CD4-positive, alpha-beta T cell treated with Interleukin-15 for 4 hours (primary cell): Measurements from ENCODE around the gene IQCK.

Source experiments
- DNase-seq: peaks from one replicate; pipeline ENCODE4 v3.0.0-alpha.2; 2020; ENCODE audit warnings: low spot score

IQCK gene

DNA sequence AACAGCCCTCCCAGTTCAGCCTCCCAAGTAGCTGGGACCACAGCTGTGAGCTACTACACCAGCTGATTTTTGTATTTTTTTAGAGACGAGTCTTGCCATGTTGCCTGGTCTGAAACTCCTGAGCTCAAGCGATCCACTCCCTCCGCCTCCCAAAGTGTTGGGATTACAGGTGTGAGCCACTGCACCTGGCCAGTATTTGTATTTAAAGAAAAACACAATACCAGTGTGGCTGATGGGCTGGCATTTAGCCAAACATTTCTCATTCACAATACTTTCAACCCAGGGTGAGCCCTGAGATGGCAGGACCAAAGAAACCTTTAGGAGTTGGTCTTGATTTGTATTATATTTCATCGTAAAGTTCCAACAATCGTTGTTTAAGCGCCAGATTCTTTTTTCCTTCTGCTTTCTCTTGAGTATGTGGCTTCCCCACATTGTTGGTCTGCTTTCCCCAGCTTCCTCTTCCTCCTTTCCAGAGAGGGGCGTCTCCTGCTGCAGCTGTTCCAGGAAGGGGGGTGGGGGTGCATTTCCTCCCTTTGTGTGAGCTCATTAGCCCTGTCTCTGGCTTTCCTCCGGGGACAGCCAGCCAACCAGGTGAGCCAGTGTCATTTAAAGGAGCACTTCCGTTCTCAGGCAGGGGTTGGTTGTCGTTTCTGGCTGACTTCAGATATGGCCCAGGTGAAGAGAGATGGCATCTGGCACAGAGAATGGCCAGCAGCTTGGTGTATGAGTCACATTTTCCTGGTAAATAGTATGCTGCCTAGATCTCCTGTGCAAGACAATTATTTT lies 86.7 kb downstream of the IQCK start:
- DNase-seq: peak; percentile 56

GRCh38 chr16:19805459-19806162 lies 87.5 kb downstream of the IQCK start:
- no peak for DNase-seq

DNA sequence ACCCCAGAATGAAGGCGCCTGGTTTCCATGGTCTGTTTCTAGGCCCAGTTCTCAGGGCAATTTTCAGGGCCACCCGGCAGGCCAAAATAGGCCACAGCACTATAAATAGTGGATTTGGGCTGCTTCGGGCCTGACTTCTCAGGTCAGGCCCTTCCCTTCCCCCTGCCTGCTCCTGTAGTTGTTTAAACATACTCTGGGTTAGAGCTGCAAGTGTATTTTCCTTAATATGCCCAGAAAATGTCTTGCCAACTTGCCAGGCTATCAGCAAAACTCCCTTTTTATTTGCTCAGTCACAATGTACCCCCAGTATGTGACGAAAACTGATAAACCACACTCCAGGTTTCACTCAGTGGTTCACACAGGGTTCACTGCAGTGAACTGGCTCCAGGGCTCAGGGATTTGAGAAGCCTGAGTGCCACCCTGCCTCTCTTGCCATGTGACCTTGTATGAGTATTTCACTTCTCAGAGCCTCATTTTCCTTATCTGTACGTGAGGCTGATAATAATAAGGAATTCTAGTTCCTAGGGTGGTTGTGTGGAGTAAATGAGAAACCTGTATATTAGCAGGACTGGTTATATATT lies 90.1 kb downstream of the IQCK start:
- DNase-seq: no peak

- DNase-seq: no peak
Measured at GRCh38 chr16:19809121-19809635, 91.1 kb downstream of the IQCK start.

- no peak for DNase-seq
Measured at GRCh38 chr16:19809693-19810092, 91.6 kb downstream of the IQCK start.

DNA sequence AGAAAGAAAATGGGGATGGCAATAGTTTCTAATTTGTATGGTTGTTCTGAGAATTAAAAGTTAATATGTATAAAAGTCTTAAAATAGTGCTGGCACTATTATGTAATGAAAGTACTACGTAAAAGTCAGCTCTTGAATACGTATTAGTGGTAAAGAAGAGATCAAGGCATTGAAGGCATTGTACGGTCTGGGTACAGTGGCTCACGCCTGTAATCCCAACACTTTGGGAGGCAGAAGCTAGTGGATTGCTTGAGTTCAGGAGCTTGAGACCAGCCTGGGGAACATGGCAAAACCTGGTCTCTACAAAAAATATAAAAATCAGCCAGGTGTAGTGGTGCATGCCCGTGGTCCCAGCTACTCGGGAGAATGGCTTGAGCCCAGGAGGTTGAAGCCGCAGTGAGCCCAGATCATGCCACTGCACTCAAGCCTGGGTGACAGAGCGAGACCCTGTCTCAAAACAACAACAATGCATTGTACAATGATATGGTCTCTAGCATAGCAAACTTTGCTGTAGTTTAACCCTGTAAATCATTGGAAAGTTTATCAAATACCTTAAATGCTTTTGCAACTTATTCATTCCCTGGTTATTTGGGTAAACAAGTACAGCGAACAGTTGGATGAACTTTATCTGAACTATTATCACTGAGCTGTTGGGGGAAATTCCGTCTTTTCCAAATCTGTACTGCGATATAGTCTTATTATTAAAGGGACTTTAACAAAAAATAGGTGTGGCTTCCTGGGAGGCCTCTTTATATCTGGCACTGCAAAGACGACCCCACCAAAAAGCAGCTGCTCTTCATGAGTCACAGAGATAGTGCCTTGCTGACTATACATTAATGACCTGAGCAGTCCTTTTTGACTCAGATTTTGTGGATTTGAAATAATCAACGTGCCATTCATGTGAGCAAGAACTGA lies 93.0 kb downstream of the IQCK start:
- DNase-seq: no peak

- DNase-seq: no peak
Measured at GRCh38 chr16:19812986-19813385, 94.9 kb downstream of the IQCK start.

GRCh38 chr16:19815418-19815817 lies 97.3 kb downstream of the IQCK start:
- no peak for DNase-seq

DNA sequence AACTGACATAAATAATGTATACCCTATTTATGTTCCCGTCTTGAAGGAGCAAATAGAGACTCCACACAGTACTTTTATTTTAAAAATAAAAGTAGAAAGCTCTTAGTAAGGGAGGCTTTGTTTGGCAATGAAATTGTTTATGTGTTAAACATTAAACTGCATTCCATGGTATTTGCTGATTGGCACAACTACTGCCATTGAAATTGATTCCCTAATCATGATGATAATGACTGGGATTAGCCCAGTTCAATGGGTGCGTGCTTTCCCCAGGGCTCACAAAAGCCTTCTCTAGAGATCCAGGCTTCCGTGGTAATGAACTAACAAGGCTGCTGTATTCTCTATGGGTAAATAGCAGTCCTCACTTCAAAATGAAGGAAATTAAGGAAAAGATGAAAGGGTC lies 99.1 kb downstream of the IQCK start:
- DNase-seq: no peak

DNA sequence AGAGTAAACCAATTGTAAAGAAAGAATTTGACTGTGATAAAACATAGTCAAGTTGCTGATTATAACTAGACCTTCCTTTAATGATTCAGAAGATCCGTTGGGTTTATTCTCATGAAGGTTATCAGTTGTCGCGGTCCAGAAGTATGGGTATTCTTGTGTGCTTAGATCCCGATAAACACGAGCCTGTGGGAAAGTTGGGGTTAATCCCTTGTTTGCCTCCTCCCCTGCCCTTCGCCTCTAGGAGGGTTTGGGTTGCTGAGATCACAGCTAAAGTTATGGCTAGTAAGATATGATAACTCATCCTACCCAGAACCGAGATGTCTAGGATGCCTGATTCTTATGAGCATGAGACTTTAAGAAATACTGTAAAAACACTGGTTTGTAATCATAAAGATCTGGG lies 99.8 kb downstream of the IQCK start:
- DNase-seq: no peak

GRCh38 chr16:19822533-19822932 lies 104.5 kb downstream of the IQCK start:
- DNase-seq: no peak

- no peak for DNase-seq
Measured at GRCh38 chr16:19823322-19823721, 105.3 kb downstream of the IQCK start.

GRCh38 chr16:19824216-19824615 lies 106.1 kb downstream of the IQCK start:
- DNase-seq: no peak

DNA sequence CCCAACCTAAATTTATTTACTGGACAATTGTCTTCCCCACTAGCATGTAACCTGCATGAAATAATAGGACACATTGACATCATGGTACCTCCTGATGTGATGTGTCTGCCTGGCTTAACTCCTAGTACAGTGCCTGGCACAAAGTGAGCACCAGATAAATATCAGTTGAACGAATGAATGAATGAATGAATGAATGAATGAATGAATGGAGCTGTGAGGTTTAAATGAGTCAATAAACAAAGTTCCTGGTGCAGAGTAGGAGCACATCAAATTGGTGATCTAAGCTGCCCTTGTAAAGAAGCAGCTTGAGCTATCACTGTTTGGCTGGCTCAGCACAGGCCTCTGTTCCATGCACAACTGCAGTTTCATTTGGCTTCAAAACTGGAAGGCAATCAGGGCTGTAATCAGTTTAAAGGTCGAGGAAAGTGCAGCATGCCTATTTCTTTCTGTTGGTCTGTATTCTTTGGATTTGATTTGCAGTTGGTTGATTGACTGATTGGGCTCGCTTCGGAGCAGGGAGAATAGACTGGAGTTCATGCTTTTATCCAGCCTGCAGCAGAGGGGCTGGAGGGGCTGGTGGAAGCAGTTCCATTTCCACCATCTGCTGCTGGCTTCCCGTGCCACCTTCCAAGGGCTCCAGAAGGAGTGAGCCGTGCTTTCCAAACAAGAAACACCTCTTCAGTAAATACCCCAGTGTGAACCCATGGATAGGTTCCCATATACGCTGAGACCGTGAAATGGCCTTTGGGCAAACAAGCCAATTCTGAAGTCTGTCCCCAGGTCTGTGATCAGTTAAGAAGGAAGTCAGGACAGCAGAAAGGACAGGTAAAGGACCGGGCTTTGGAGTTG lies 112.0 kb downstream of the IQCK start:
- no peak for DNase-seq

DNA sequence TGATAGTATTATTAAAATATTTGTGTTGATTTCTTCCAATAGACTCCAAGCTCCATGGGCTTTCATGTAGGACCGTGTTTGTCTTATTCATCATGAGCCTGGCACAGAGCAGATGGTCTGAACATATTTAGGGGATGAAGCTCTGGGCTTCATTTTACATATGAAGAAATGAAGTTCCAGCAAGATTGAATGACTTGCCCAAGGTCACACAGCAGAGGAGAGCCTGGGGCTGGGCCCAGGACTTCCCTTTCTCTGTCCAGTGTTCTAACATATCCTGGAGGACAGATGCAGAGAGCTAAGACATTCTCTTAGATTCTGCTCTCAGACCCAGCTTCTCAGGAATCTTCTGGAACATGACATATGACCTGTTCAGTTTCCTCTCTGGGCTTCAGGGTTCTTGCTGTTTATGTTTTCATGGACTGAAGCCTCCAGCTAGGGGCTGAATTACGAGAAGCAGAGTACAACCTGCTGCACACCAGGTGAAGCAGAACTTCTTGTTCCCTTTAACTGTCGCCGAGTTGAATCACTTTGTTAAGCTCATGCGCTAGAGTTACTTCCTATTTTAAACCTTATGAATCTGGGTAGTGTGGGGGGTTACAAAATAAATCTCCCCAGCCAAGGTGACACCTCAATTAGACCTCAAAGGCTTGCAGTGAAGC lies 113.0 kb downstream of the IQCK start:
- no peak for DNase-seq

DNA sequence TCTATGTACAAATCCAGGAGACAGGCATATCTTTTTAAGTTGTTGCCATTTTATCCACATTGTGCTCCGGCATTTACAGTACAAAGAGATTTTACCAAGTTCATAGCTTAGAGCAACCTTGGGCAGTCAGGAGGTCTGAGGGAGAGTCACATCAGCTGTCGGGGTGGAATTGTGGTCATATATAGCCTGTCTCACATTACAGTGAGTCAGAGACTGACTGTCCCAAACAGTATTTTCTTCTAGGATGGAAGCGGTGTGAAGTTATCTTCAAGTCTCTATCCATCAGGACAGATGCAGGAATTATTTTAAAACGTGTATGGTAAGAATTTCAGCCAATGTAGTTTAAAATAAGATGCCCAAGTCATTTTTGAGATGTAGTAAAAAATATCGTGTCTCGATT lies 113.6 kb downstream of the IQCK start:
- no peak for DNase-seq

DNA sequence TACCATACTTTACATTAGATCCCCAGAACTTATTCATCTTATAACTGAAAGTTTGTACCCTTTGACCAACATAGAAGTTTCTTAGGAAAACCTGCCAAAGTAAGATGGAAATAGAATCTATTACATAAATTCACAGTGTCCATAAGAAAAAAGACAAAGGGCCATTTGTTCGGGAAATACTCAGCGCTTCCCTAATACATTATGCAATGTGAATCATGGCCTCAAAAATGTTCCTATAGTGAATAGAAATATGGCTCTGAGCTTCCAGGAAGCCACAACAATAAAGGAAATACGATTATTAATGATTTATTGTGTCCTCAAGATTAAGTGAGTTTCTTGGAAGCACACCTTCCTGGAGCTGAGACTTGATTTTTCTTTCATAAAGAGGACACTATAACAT lies 115.1 kb downstream of the IQCK start:
- no peak for DNase-seq

- DNase-seq: no peak
Measured at GRCh38 chr16:19833581-19833980, 115.5 kb downstream of the IQCK start.

DNA sequence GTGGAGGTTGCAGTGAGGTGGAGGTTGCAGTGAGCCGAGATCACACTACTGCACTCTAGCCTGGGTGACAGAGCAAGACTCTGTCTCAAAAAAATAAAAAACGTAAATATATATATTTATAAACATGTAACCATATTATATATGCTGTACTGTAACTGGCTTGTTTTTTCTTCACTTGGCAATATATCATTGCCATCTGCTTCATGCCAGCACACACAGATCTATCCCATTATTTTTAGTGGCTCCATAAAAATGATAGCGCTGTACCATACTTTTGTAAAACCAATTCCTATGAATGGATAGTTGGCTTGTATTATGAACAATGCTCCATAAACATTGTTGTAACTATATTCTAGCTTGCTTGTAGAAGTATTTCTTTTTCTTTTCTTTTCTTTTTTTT lies 117.1 kb downstream of the IQCK start:
- no peak for DNase-seq

DNA sequence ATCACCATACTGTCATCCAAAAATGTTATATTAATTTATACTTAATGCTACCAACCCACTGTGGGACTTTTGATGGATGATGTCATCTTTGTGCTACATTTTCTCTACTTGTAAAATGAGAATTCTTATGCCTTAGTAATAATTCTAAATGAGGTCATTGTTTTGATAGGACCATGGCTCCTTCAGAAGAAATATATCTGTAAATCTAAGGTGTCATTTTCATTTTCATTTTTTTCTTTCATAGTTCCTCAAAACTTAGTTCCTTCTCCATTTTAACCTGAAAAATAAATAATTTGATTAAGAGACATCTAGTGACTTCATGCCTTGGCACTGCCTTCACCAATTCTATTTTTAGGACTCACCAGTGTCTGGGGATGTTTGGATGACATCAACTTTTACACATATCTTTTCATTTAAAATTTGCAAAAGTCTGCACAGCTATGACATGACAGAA lies 117.9 kb downstream of the IQCK start:
- no peak for DNase-seq
